HG03558 (cell line): ENCODE results near the gene TAF5L.

Source experiments
- ATAC-seq: cut with Tn5 transposase; IDR thresholded peaks from one replicate; pipeline ENCODE4 v1.9.1; 2021; ENCODE audit warnings: moderate number of reproducible peaks; ENCODE audit not compliant: unreplicated experiment; ENCODE audit errors: extremely low read depth

The TAF5L gene

GRCh38 chr1:229547542-229547941, 78.4 kb downstream of the TAF5L start:
- no peak for ATAC-seq

GRCh38 chr1:229544587-229544986, 81.3 kb downstream of the TAF5L start:
- ATAC-seq, result no peak
